HepG2 (cell line): ENCODE results near the gene SERTAD3. TPM values are rescaled to one million over a fixed set of nuclear protein-coding genes. Genes with fewer than 3 reads are reported as not detected.

ENCODE experiments used
- ATF1 ChIP-seq: IDR thresholded peaks from 2 replicates; pipeline ENCODE4 v1.6.1; 2016; ENCODE audit warnings: mild to moderate bottlenecking, control low read depth
- DPF2 ChIP-seq: sonication (generic); formaldehyde crosslinking; IDR thresholded peaks from 2 replicates; pipeline ENCODE4 v1.4.0; 2020; ENCODE audit warnings: mild to moderate bottlenecking, low read depth, missing genetic modification reagents, borderline replicate concordance
- FOXA1 ChIP-seq, 2 experiments: fragments of 450-650 bp in 1 of 2; sonication (generic) in 1 of 2; formaldehyde crosslinking in 1 of 2; IDR thresholded peaks; 2 replicates each; pipeline versions ENCODE4 v1.4.0 to v1.6.1; 2016 to 2020; ENCODE audit warnings: missing genetic modification reagents in 1 of 2
- GTF3A ChIP-seq: sonication (generic); formaldehyde crosslinking; conservative IDR thresholded peaks from 2 replicates; pipeline ENCODE4 v1.4.0; 2020; ENCODE audit warnings: mild to moderate bottlenecking, missing genetic modification reagents
- HNRNPK ChIP-seq: fragments of 200-400 bp; formaldehyde crosslinking; IDR thresholded peaks from 2 replicates; pipeline ENCODE4 v1.6.1; 2018; ENCODE audit warnings: low read length, low read depth, moderate library complexity, mild to moderate bottlenecking; ENCODE audit not compliant: poor library complexity, severe bottlenecking
- NCOR1 ChIP-seq: fragments of 200-600 bp; sonication (generic); IDR thresholded peaks from 2 replicates; pipeline ENCODE4 v1.7.0; 2017; ENCODE audit warnings: antibody characterized with exemption, low read length, borderline replicate concordance
- RARA ChIP-seq: IDR thresholded peaks from 2 replicates; pipeline ENCODE4 v1.6.1; 2016; ENCODE audit warnings: missing genetic modification reagents, missing compliant biosample characterization
- RFX3 ChIP-seq: IDR thresholded peaks from 2 replicates; pipeline ENCODE4 v1.6.1; 2016; ENCODE audit warnings: missing biosample characterization, missing genetic modification reagents
- SRSF9 ChIP-seq: fragments of 200-400 bp; formaldehyde crosslinking; IDR thresholded peaks from 2 replicates; pipeline ENCODE4 v1.6.1; 2018; ENCODE audit warnings: borderline replicate concordance, mild to moderate bottlenecking, low read depth, low read length; ENCODE audit not compliant: insufficient read depth, poor library complexity, severe bottlenecking
- SYNCRIP ChIP-seq: fragments of 200-400 bp; formaldehyde crosslinking; IDR thresholded peaks from 2 replicates; pipeline ENCODE4 v1.6.1; 2018; ENCODE audit warnings: mild to moderate bottlenecking, low read depth, low read length; ENCODE audit not compliant: insufficient read depth
- ZBTB4 ChIP-seq: sonication (generic); formaldehyde crosslinking; IDR thresholded peaks from 2 replicates; pipeline ENCODE4 v1.4.0; 2020; ENCODE audit warnings: missing genetic modification reagents, mild to moderate bottlenecking, borderline replicate concordance
- ZBTB7A ChIP-seq: sonication (generic); formaldehyde crosslinking; IDR thresholded peaks from 2 replicates; pipeline ENCODE4 v1.8.0; 2022; ENCODE audit warnings: mild to moderate bottlenecking, missing genetic modification reagents
- ZNF230 ChIP-seq: sonication (generic); formaldehyde crosslinking; IDR thresholded peaks from 2 replicates; pipeline ENCODE4 v1.4.0; 2020; ENCODE audit warnings: mild to moderate bottlenecking, missing genetic modification reagents
- ZNF281 ChIP-seq: sonication (generic); formaldehyde crosslinking; IDR thresholded peaks from 2 replicates; pipeline ENCODE4 v1.4.0; 2020; ENCODE audit warnings: missing genetic modification reagents, borderline replicate concordance
- ZNF350 ChIP-seq: sonication (generic); formaldehyde crosslinking; IDR thresholded peaks from 2 replicates; pipeline ENCODE4 v1.4.0; 2020; ENCODE audit warnings: mild to moderate bottlenecking, low read depth, missing genetic modification reagents, borderline replicate concordance
- ZNF496 ChIP-seq: sonication (generic); formaldehyde crosslinking; IDR thresholded peaks from 2 replicates; pipeline ENCODE4 v1.8.1; 2023; ENCODE audit warnings: mild to moderate bottlenecking, moderate library complexity, missing genetic modification reagents; ENCODE audit not compliant: insufficient replicate concordance
- ZNF616 ChIP-seq: sonication (generic); formaldehyde crosslinking; IDR thresholded peaks from 2 replicates; pipeline ENCODE4 v1.5.0; 2020; ENCODE audit warnings: low read depth, mild to moderate bottlenecking, missing genetic modification reagents
- ZNF720 ChIP-seq: sonication (generic); formaldehyde crosslinking; IDR thresholded peaks from 2 replicates; pipeline ENCODE4 v1.4.0; 2020; ENCODE audit warnings: missing genetic modification reagents
- ZSCAN25 ChIP-seq: sonication (generic); formaldehyde crosslinking; IDR thresholded peaks from 2 replicates; pipeline ENCODE4 v1.8.0; 2022; ENCODE audit warnings: mild to moderate bottlenecking, missing genetic modification reagents
- ZSCAN5A ChIP-seq: sonication (generic); formaldehyde crosslinking; IDR thresholded peaks from 2 replicates; pipeline ENCODE4 v1.8.0; 2022; ENCODE audit warnings: mild to moderate bottlenecking, missing genetic modification reagents, borderline replicate concordance
- polyA plus RNA-seq, 8 experiments: library from polyadenylated mRNA; depleted of rRNA in 3 of 8; stranded (reverse) in 7 of 8; unstranded in 1 of 8; fragments of >200 nt; fragmentation: Illumina TruSeq in 4 of 8; extraction: Trizol in 4 of 8; gene quantifications; 2 replicates each; pipeline versions ENCODE4 v1.2.1 to v1.2.3, GENCODE V29; 2011 to 2016; ENCODE audit warnings: low read depth in 4 of 8, missing spikeins in 1 of 8, mixed read lengths in 1 of 8; ENCODE audit not compliant: insufficient read depth in 1 of 8
- total RNA-seq, 5 experiments: library from RNA; depleted of rRNA; stranded (reverse); fragments of >200 nt; fragmentation: Illumina TruSeq; extraction: Trizol; gene quantifications; 2 replicates each; pipeline ENCODE4 v1.2.3, GENCODE V29; 2016; ENCODE audit warnings: low read depth in 1 of 5

SERTAD3 gene
- total and polyA plus RNA-seq, 2 of the 13 experiments (the other 11 are each of a cell fraction or from before 2014, with no cell fraction given), result 9.6 to 16.9 TPM

GRCh38 chr19:40420766-40421765 lies 23.1 kb downstream of the SERTAD3 start (continued):
- TF ChIP-seq NCOR1, result no peak
- TF ChIP-seq RFX3 (CRISPR knock-in tag), result no peak
- no peak for TF ChIP-seq GTF3A
- peak; percentile 83 for TF ChIP-seq ZNF350
- TF ChIP-seq SYNCRIP, result no peak
- peak; percentile 57; the same call in 1 of the 2 replicates for TF ChIP-seq ZSCAN5A (CRISPR knock-in tag)
- no peak for TF ChIP-seq ZNF720
- peak; percentile 82; the same call in 1 of the 2 replicates for TF ChIP-seq ZBTB7A (CRISPR knock-in tag)
- no peak for TF ChIP-seq SRSF9
- TF ChIP-seq ZNF496, result no peak
- TF ChIP-seq DPF2 (CRISPR knock-in tag), result no peak
- peak; percentile 59; the same call in 1 of the 2 replicates for TF ChIP-seq ZSCAN25 (CRISPR knock-in tag)
- 0 out of 2 replicates have a peak, but pooled peaks have one; percentile 22 for TF ChIP-seq ZNF230
- no peak; the same call in 1 of the 2 replicates for TF ChIP-seq ZNF616 (CRISPR knock-in tag)
- TF ChIP-seq FOXA1 (IDR thresholded peaks at IDR 0.05), result no peak
- TF ChIP-seq FOXA1 (CRISPR knock-in tag; IDR thresholded peaks at IDR 0.05), result no peak
- no peak for TF ChIP-seq ZNF281 (CRISPR knock-in tag)
- TF ChIP-seq ATF1 (CRISPR knock-in tag), result no peak
- TF ChIP-seq ZBTB4 (CRISPR knock-in tag), result no peak; the same call in 1 of the 2 replicates
- peak; percentile 89 for TF ChIP-seq HNRNPK
- TF ChIP-seq RARA (CRISPR knock-in tag), result peak; percentile 48
